GM18909 (cell line): Measurements from ENCODE around the gene RTN1.

ENCODE experiments used
- ATAC-seq: cut with Tn5 transposase; IDR thresholded peaks from one replicate; pipeline ENCODE4 v1.9.1; 2021; ENCODE audit warnings: mild to moderate bottlenecking; ENCODE audit not compliant: unreplicated experiment, poor library complexity

Gene RTN1, protein sequence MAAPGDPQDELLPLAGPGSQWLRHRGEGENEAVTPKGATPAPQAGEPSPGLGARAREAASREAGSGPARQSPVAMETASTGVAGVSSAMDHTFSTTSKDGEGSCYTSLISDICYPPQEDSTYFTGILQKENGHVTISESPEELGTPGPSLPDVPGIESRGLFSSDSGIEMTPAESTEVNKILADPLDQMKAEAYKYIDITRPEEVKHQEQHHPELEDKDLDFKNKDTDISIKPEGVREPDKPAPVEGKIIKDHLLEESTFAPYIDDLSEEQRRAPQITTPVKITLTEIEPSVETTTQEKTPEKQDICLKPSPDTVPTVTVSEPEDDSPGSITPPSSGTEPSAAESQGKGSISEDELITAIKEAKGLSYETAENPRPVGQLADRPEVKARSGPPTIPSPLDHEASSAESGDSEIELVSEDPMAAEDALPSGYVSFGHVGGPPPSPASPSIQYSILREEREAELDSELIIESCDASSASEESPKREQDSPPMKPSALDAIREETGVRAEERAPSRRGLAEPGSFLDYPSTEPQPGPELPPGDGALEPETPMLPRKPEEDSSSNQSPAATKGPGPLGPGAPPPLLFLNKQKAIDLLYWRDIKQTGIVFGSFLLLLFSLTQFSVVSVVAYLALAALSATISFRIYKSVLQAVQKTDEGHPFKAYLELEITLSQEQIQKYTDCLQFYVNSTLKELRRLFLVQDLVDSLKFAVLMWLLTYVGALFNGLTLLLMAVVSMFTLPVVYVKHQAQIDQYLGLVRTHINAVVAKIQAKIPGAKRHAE

DNA sequence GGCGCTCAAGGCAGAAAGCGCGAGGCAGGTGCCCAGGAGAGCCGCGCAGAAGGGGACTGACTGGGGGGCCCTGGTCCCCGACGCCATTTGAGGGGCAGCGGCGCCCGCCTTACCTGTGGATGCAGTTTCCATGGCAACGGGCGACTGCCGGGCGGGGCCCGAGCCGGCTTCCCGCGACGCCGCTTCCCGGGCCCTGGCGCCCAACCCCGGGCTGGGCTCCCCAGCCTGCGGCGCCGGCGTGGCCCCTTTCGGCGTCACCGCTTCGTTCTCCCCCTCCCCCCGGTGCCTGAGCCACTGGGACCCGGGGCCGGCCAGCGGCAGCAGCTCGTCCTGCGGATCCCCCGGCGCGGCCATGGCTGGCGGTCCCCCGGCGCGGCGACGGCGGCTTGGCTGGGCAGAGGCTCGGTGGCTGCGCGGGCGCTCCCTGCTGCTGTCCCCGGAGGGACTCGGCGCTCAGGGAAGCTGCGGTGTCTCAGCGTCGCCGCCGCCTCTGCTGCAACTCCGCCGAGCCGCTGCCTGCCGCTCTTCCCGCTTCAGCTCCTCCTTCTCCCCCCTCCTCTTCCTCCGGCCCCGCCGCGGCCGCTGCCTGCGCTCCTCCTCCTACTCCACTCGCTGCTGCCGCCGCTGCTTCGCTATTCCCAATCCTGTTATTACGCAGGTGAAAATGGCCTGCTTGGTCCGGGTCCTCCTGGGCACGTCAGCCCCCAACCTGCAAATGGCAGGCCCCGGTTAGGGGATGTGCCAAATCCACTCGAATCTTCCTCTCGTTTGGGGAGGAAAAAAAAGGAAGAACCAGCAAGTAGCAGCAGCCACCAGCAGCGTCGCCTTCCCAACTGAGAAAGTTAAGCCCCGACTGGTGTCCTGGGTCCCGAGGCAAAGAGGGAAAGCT lies at the start of gene RTN1:
Gene RTN1 (minus strand): TSS at position 500 of the 889 bp plus-strand sequence. CDS start 146 bp downstream, at position 354.
- peak; percentile 51 for ATAC-seq

DNA sequence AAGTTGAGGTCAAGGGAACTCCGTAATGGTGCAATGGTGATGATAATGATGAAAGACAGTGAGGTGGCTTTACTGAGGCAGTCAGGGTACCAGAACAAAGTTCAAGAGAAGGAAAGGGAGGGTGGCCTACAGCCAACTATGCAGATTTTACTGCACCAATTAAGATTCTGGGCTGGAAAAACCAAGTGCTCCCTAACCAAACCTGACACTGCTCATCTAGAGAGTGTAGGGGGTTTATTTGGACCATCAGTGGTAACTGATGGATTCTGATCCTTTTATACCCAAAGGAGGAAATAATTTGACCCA lies 49.8 kb upstream of the RTN1 start:
- ATAC-seq = no peak

DNA sequence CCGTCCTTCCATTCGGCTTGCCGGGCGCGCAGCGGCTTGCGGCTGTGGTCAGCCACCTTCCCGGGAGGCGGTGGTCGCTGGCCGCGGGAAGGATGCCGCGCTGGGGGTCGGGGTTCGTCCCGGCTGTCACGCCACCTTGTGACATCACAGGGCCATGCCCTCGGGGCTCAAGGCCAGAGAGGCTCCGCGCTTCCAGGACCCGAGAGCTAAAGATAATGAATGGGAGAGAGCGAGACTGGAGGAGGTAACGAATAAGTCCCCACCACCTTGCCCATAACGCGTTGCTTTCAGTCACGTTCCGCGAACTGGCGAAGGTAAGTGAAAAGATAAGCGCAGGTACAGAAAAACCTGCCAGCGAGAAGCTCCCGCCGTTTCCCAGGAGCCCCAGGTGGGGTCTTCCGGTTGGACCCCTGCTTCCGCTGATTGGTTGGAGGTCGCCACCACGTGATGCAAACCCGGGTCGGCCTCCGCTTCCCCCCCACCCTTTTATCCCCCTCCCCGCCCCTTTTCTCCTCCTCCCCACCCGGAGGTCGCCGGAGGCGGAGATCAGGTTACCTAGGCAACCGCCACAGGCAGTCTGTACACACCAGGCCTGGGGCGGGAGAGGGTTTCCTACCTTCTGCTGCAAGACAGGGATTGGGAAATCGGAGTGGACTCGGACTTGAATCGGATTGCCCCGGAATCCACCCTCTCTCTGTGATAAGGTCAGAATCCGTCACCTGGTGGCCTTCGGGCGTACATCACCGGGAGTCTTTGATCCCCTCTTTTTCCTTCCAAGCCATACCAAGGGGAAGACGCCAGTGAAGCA lies 49.2 kb upstream of the RTN1 start, which contains the start of gene LRRC9:
Gene LRRC9 (plus strand): TSS at position 575 of the 808 bp plus-strand sequence.
- peak; percentile 43 for ATAC-seq

DNA sequence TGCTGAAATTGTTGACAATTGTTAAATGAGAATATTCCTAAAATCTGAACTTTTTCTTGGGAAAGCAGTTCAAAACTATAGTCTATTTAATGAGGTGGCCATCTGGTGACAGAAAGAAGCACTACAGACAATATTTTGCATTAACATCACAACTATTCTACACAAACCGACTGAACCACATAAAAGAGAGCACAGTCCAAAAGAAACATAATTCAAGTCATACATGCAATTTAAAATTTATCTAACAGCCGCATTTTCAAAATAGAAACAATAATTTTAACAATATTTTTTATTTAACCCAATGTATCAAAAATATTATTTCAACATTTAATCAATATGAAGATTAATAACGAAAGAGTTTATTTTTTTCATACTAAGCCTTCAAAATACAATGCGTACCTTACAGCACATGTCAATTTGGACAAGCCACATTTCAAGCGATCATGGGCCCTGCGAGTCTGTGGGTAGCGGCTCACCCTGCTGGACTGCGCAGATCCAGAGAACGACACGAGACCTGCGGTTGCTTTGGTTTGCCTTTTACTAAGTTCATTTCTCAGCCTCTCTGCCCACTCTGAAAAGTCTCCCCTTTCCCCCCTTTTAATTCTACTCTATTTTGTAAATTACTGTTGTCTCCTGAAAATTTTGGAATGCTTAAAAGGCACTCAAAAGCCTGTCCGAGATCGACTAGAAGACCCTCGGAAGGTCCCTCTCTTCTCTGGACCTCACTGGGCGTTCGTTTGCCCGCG lies 48.4 kb upstream of the RTN1 start:
- ATAC-seq = peak; percentile 61

DNA sequence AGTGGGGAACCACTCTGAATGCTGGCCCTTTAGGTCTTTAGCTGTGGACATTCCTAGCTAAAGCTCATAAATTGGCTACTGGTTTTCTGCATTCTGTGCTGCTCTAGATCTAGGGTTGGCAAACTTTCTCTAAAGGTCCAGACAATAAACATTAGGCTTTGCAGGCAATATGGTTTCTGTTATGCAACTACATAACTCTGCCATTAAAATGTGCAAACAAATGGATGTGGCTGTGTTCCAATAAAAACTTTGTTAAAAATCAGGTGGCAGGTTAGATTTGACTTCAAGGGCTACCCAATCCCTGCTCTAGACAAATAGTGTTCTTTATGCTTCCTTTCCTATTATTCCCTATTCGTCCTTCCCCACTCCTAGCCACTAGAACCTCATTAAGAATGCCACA lies 42.6 kb upstream of the RTN1 start:
- no peak for ATAC-seq

DNA sequence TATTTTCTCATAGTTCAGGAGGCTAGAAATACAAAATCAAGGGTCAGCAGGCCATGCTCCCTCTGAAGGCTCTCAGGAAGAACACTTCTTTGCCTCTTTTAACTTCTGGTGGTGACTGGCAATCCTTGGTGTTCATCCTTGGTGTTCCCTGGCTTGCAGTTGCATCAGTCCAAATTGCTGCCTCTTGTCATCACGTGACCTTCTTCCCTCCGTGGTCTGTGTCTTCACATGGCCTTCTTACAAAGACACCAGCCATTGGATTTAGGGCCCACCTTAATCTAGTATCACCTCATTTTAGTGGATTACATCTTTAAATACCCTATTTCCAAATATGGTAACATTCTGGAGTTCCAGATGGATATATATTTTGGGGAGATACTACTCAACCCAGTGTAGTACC lies 41.9 kb upstream of the RTN1 start:
- no peak for ATAC-seq

DNA sequence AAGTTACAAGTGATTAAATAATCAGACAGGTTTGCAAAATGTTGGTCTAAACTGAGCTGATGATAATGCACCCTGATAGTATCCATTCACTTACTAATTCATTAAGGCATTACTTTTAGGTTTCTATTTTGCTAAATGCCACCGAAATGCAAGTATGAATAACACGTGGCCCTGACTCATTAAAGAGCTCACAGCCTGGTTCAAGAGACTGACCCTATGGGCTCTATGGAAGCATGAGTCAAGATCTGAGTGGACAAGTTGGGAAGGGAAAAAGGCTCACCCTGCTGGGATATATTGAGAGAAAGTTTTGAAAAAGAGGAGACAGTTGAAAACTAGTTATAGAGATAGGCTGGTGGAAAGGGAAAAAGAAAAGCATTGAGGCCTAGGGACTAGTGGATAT lies 34.6 kb upstream of the RTN1 start:
- no peak for ATAC-seq

DNA sequence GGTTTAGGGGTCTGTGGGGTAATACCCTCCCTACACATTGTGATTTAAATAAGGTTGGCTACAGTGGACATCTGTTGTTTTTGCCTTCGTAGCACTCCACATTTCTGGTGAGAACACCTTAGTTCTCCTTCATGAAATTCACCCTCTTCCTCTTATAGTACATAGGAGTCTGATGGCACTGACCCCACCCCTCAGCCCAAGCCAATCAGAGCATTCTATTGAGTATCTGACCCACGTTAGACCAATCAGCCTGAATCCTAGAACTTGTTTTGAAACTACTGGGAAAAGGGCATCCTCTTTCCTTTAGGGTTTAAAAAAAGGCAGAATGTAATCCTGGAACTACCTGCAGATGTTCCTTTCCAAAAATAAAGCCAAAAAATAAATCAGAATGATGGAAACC lies 33.6 kb upstream of the RTN1 start:
- no peak for ATAC-seq

DNA sequence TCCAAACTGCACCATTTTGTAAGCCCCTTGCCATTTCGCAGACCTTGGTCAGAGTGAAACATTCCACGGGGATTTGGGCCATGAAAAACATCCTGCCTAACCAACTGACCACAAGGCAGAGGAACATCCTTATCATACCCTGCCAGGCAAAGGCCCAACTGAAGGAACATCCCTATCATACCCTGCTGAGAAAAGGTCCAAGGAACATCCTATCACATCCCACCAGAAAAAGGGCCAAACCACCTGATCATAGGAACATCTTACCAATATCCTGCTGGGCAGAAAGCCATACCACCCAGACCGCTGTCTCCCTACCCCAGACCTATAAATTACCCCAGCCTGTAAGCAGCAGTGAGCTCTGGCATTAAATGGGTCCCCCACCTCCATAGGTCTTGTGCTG lies 30.0 kb upstream of the RTN1 start:
- ATAC-seq = no peak

DNA sequence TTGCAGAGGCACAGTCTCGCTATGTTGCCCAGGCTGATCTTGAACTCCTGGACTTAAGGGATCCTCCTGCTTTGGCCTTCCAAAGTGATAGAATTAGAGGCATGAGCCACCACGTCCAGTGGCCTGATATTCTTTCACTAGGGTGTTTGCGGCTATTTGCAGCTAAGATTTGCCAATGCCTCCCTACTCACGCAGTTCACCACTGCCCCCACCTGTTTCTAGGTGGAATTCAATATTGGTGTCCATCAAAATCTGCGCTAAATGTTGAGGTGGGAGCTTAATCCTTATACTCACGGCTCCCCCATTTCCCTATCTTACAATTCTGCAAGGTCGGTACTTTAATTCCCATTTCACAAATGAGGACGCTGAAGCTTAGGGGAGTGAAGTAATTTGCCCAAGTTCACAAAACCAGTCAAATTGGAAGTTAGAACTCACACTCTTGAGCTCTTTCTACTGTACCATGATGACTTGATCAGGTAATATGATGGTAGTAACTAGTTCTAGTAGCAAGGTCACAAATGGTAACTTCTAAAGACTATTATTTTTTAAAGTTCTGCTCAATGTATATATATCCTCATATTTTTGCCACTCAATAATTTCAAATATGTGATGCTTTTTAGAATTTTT lies 27.3 kb upstream of the RTN1 start:
- peak; percentile 56 for ATAC-seq

DNA sequence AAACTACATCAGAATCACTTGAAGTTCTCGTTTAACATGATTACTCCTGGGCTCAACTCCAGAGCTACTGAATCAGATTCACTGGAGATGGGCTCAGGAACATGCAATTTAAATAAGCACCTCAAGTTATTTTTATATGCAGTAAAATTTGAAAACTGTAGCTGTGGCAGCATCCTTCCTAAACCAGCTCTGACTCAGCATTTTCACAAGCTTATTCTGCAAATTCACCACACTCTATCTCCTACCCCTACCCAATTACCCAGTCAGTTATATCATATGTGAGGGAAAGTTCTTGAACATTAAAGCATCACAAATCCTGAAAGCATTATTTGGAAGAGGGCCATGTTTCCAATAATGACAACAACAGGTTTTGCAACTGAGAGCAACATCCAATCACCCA lies 25.1 kb upstream of the RTN1 start:
- no peak for ATAC-seq

DNA sequence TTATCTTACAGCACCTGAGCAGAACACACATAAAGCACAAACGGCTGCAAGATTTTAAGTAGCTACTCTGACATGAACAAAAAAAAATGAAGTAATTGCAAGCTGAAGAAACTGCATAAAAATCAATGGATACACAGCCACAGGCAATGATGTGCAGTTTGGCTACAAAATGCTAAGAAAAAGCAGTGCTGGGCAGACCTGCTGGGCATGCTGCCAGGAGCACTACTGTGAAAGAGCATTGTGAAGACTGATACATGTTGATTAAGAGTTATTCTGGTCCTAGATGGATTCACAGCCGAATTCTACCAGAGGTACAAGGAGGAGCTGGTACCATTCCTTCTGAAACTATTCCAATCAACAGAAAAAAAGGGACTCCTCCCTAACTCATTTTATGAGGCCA lies 20.1 kb upstream of the RTN1 start:
- ATAC-seq = no peak

DNA sequence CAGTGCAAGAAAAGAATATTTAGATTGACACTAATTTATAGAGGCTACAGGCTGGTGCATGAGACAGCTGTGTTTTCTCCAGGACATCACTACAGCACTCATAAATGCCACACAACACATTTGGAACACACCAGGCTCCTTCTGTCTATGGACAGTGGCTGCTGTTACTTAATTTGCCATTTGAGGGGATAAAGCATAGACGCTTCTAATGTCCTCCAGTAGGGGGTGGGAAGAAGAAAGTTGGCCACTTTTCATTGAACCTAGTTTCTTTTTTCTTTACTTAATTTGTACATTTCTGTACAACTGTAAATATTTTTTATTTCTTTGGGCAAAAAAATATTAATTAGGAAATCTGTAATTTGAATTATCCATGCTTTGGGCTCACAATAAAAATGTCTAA lies 12.4 kb upstream of the RTN1 start:
- no peak for ATAC-seq

DNA sequence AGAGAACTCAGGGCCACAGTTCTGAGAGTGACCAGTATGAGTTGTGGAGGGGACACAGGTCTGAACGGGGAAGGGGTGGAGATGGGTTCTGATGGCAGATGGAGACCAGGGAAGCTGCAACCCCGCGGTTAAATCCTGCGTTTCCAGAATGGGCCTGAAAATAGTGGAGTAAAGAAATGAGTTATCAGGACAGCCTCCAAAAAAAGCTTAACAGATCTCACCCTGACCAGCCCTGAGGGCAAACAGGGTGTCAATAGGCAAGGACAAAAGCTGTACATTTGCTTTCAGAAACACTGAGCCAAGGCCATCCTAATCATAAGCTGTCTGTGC lies 555 bp upstream of the RTN1 start:
- peak; percentile 19 for ATAC-seq

DNA sequence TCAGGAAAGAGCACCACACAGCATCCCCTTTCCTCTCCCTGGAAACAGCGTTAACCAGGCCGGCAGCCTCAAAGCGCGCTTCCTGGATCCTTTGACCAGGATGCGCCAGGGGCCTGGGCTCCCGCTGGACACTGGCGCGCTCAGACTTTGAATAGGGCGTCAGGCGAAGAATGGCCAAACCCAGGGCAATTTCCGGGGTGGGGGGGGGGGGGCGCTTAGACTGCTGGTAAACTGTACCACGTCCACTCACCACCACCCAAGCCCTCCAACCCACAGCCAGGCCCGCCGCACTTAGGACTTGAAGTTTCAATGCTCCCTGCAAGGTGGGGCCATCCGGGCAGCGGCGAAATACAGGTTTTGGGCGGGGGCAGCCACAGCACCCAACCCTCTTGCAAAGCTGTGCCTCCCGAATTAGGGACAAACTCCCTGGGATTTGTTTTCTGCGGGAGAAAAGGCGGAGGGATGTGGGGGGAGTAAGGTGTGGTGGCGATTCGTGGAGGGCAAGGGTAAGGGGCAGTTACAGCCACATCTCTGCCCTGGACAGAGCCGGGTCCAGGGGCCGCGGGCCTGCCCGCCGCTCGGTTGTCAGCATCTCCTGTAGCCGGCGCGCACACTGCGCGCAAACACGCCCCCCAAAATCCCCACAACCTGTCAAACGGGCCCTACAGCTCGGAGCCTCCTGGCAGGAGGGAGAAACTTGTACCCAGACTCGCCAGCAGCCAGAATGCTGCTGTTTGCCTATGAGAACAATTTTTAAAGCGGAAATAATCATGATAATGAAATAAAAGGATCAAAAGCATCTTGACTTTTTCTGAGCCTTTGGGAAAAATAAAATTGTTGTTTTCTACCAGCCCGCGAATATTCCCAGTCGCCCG lies 958 bp downstream of the RTN1 start:
- ATAC-seq = no peak

DNA sequence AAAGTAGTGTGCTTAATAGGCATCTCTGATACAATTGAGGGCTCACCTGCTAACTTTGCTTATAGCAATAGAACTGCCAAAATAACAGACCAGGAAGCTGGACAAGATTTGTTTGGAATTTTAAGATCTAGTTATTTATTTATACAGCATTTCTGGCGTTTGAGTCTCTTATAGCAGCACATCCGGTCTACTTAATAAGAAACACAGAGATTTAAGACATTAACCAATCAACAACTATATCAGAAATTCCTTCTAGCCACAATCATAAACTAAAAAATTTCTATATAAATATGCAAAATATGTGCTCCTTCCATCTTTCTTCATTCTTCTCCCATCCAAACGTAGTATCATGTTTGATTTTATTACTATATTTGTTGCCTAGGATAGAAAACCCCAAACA lies 2.6 kb downstream of the RTN1 start:
- ATAC-seq = no peak

DNA sequence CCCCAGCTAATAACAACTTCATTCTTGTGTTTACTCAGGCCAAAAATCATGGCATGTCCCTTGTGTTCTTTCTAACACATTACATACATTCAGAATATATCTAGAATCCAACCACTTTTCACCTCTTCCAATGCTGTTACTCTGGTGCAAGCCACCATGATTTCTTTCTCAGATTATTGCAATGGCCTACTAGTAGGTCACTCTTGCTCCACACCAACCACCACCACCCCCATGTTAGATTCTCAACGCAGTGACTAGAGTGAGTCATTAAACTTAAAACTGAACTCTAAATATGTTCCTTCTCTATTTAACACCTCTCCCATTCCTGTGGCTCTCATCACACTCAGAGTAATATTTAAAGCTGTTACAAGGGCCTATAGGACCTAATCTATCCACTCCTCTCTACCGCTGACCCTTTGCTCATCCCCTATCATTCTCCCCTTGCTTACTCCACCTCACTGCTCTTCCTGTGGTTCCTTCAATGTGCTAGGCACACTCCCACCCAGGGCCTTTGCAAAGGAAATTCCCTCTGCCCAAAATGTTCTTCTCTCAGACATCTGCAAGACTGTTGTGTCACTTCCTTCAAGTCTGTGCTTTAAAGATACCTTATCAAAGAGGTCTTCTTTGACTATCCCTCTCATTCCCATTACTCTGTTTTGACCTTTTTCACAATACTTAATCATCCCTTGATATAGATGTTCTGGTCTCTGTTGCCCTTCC lies 6.6 kb downstream of the RTN1 start:
- no peak for ATAC-seq
